Measurements from ENCODE around the gene ZIC5. TPM values are rescaled to one million over a fixed set of nuclear protein-coding genes. Genes with fewer than 3 reads are reported as not detected.

Gene ZIC5
- total RNA-seq, 1 donor from 2014 or later: not detected

DNA sequence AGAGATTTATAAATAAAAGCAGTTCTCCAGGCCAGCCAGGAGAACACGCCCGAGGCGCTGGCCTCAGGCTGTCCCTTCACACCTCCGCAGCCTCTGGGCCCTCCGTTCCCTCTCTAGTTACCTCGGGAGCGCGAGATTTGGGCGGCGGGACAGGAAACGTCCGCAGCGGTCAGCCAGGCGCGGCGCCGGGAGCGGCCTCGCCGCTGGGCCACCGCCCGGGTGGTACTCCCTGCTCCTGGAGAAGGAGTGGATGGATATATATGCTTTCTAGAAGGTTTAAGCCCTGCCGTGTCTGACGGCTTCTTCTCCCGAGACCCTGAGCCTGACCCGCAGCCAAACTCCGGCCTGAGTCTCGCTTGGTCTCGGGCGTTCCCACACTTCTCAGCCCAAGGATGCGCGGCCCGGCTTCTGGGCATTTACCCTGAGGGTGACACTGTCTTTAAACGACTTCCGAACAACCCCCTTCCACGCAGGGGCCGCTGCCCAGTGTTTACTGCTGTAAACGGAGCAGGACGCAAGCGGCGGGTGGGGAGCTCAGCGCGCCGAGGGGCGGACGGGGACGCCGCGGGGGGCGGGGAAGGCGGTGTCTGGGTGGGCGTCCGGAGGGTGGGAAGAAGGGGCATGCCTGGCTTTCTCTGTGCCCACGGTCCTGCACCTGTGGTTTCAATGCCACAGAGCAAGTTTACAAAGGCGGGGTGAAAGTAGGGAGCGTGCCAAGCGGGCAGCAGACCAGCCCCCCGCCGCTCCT lies 8.1 kb upstream of the ZIC5 start:
- intact Hi-C loops (cut with DNase I): loop anchor here (10.0 kb wide), 2 partner anchors 375 to 785 kb away; partner anchors contain the start of gene CLYBL
- H3K27ac ChIP-seq: no peak overlapping the region
- peak overlapping the region; percentile 63 to 66 for H3K4me3 ChIP-seq
- peak in 1 of 2 donors; percentile 60 for DNase-seq (ENCODE audit: low spot score in 2 of 2)
- H3K9me3 ChIP-seq: no peaks in the 10 kb centered on the region
- H3K4me1 ChIP-seq: peaks cover 7 to 22% of the 10 kb centered on the region in 2 donors
- no peaks in the 10 kb centered on the region for H3K36me3 ChIP-seq
- peaks cover 57% of the 10 kb centered on the region for H3K27me3 ChIP-seq
- TF ChIP-seq CTCF (IDR thresholded peaks at IDR 0.05): no peak

DNA sequence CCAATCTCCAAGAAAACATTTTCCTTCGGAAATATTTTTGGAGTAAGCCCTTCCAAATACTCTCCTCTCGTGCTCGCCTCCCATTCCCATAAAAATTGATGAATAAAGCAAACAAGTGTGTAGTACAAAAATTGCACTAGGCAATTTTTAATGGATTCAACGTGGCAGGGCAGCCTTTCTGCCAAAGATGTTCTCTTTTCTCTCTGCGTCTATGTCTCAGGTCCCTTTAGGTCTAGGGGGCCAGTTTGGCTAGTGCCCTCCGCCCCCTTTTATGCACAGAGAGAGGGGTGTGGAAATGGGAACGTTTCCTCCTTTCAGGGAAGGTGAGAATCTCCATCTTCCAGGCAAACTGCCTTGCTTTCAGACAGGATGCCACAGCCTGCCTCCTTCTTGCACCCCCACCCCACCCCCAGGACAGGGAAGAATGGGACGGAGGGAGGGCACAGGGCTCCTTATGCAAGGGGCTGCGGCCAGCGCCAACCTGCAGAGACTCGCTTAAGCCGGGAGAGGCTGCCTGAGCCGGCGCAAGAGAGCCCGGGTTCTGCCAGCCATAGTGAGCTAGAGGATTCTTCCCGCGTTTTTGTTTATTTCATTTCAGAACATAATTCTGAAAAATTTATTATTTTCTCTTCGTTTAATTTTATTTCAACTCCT lies 7.4 kb upstream of the ZIC5 start:
- Histone ChIP-seq H3K27ac (no peak overlapping the region), H3K27me3 (peaks cover 57% of the 10 kb centered on the region), H3K4me1 (peaks cover 7 to 22% of the 10 kb centered on the region in 2 donors), H3K36me3 (no peaks in the 10 kb centered on the region), H3K4me3 (peak overlapping the region in 1 of 2 donors; percentile 63), H3K9me3 (no peaks in the 10 kb centered on the region)
- intact Hi-C loops (cut with DNase I): loop anchor here (10.0 kb wide), 1 partner anchor 374 kb away; the partner anchor contains the start of gene CLYBL
- TF ChIP-seq CTCF (IDR thresholded peaks at IDR 0.05): no peak
- no peak for DNase-seq (ENCODE audit: low spot score in 2 of 2)

GRCh38 chr13:99977912-99978798 lies 6.6 kb upstream of the ZIC5 start:
- intact Hi-C loops (cut with DNase I): loop anchor here (10.0 kb wide), 1 partner anchor 373 kb away; the partner anchor contains the start of gene CLYBL
- DNase-seq (ENCODE audit: low spot score in 2 of 2): no peak
- Histone ChIP-seq H3K4me1 (peaks cover 7 to 22% of the 10 kb centered on the region in 2 donors), H3K9me3 (no peaks in the 10 kb centered on the region), H3K36me3 (no peaks in the 10 kb centered on the region), H3K4me3 (no peak overlapping the region), H3K27me3 (peaks cover 59% of the 10 kb centered on the region), H3K27ac (no peak overlapping the region)
- TF ChIP-seq CTCF (IDR thresholded peaks at IDR 0.05): no peak

DNA sequence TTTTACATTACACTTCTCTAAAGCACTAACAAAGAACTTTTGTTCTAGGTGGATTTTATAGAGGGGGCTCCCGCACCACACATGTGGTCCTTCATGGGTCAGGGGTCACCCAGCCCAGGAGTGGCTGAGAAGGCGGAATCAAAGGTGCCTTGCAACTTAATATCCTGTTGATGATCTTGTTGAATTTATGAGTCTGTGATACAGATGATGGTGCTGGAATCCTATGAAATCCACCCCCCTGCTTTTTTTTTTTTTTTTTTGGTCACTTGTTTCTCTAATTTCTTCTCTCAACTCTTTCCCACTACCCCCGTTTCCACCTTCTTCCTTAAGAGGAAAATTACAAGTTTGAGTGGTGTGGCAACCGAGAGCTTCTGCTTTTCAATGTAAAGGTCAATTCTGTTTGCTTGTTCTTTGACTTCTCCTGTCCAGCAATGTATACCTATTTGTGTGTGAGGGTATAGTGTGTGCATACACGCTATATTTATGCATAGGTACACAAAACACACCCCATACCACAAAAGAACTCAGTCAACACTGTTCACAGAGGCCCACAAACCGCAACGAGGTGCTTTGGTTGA lies 5.9 kb upstream of the ZIC5 start:
- H3K27ac ChIP-seq: no peak overlapping the region
- DNase-seq (ENCODE audit: low spot score in 2 of 2): no peak
- H3K27me3 ChIP-seq: peaks cover 59% of the 10 kb centered on the region
- H3K4me3 ChIP-seq: no peak overlapping the region
- H3K36me3 ChIP-seq: no peaks in the 10 kb centered on the region
- peaks cover 4 to 21% of the 10 kb centered on the region in 2 donors for H3K4me1 ChIP-seq
- H3K9me3 ChIP-seq: no peaks in the 10 kb centered on the region
- intact Hi-C loops (cut with DNase I): loop anchor here (10.0 kb wide), 1 partner anchor 373 kb away; the partner anchor contains the start of gene CLYBL
- TF ChIP-seq CTCF (IDR thresholded peaks at IDR 0.05): no peak

- H3K27me3 ChIP-seq: peaks cover 62% of the 10 kb centered on the region
- no peak overlapping the region for H3K27ac ChIP-seq
- H3K4me1 ChIP-seq: peaks cover 4 to 19% of the 10 kb centered on the region in 2 donors
- intact Hi-C loops (cut with DNase I): loop anchor here (10.0 kb wide), 1 partner anchor 372 kb away; the partner anchor contains the start of gene CLYBL
- no peaks in the 10 kb centered on the region for H3K9me3 ChIP-seq
- no peaks in the 10 kb centered on the region for H3K36me3 ChIP-seq
- H3K4me3 ChIP-seq: no peak overlapping the region
- TF ChIP-seq CTCF (IDR thresholded peaks at IDR 0.05): no peak
- no peak for DNase-seq (ENCODE audit: low spot score in 2 of 2)
These were observed 5.0 kb upstream of the ZIC5 start for GRCh38 chr13:99976575-99976974.

Measured in ascending aorta (tissue), 2 donors.